Glutamatergic neuron (in vitro differentiated cells): ENCODE data around the gene KRT86. TPM values are rescaled to one million over a fixed set of nuclear protein-coding genes. Genes with fewer than 3 reads are reported as not detected.
"Not testable (repeated sequence)": the region's sequence is repeated elsewhere in the genome, so short reads cannot be mapped to it uniquely, and the experiment has no call there.

ENCODE experiments used
- DNase-seq: peaks from one replicate; pipeline ENCODE4 v3.0.0; 2022
- H3K27ac Mint-ChIP-seq: one replicate; pipeline ENCODE4 v1.8.0; 2020; ENCODE audit warnings: mild to moderate bottlenecking, mixed read lengths, inconsistent platforms; ENCODE audit not compliant: unreplicated experiment
- H3K27me3 Mint-ChIP-seq: one replicate; pipeline ENCODE4 v1.8.0; 2020; ENCODE audit warnings: mild to moderate bottlenecking, moderate library complexity, mixed read lengths, inconsistent platforms; ENCODE audit not compliant: unreplicated experiment
- H3K36me3 Mint-ChIP-seq: one replicate; pipeline ENCODE4 v1.8.0; 2020; ENCODE audit warnings: mild to moderate bottlenecking, mixed read lengths, inconsistent platforms; ENCODE audit not compliant: unreplicated experiment
- H3K4me1 Mint-ChIP-seq: one replicate; pipeline ENCODE4 v1.8.0; 2020; ENCODE audit warnings: mild to moderate bottlenecking, low read depth, mixed read lengths, inconsistent platforms; ENCODE audit not compliant: unreplicated experiment
- H3K4me3 Mint-ChIP-seq: one replicate; pipeline ENCODE4 v1.8.0; 2020; ENCODE audit warnings: mild to moderate bottlenecking, mixed read lengths, inconsistent platforms; ENCODE audit not compliant: unreplicated experiment
- H3K9me3 Mint-ChIP-seq: one replicate; pipeline ENCODE4 v1.8.0; 2020; ENCODE audit warnings: mild to moderate bottlenecking, moderate library complexity, mixed read lengths, inconsistent platforms; ENCODE audit not compliant: unreplicated experiment
- CTCF ChIP-seq: fragments of 200-600 bp; sonication (generic); IDR thresholded peaks from one replicate; pipeline ENCODE4 v1.5.0; 2021; ENCODE audit not compliant: partially characterized antibody, unreplicated experiment
- total RNA-seq: library from RNA; stranded (reverse); fragmentation: NEBNext Ultra II Directional; extraction: Animal tissue kit (Norgen Biotek cat#: 25700); gene quantifications from one replicate; pipeline ENCODE4 v1.2.1, GENCODE V29; 2021; ENCODE audit not compliant: unreplicated experiment

KRT86 gene
- total RNA-seq, 1 donor from 2014 or later = not detected

DNA sequence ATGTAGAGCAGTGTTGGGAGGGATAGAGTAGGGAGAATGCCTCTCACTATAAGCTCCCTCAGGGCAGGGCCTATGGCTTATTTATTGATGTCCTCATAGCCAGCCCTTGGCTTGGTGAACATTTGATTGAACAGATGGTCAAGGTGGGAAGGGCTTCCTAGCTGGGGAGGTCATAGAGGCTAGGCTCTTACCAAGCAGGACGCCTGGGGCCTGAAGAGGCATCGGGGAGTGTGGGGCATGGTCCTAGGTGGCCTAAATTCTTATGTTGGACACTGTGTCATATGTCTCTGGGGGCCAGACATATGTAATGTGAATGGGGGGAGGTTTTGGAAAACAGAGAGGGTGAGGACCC, 17.9 kb upstream of the KRT86 start:
- Mint-ChIP-seq H3K4me3 (no peak overlapping the region), H3K36me3 (no peaks in the 10 kb centered on the region), H3K9me3 (peaks cover 11% of the 10 kb centered on the region), H3K27ac (no peak overlapping the region), H3K4me1 (peaks cover 7% of the 10 kb centered on the region), H3K27me3 (peaks cover 9% of the 10 kb centered on the region)
- no peak for TF ChIP-seq CTCF
- DNase-seq = no peak

DNA sequence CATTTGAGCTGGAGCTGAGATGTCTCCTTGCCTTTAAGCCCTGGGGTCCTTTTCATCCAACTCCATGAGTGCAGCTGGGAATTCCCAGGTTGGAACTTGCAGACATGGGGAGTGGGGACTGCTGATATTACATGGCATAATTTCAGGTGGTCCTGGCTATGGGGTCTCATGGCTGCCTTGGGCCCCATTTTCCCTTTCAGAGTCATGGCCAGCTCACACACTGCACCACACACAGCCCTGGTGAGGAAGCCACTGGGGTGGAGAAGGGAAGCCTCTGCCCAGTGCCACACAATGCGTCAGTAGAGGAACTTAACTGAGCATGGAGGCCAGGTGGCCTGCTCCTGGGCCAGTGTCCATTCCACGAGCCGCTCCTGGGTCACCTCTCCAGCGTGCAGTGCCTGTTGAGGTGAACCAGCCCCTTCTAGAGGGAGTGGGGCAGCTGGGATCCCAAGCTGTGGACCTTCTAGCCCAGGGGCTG, 17.3 kb upstream of the KRT86 start:
- H3K27me3 Mint-ChIP-seq = peaks cover 7% of the 10 kb centered on the region
- H3K4me1 Mint-ChIP-seq = peaks cover 7% of the 10 kb centered on the region
- no peak overlapping the region for H3K27ac Mint-ChIP-seq

GRCh38 chr12:52257922-52258321, 16.5 kb upstream of the KRT86 start:
- H3K9me3 Mint-ChIP-seq = peaks cover 11% of the 10 kb centered on the region
- not testable (repeated sequence) for H3K27ac Mint-ChIP-seq, H3K4me3 Mint-ChIP-seq, H3K4me1 Mint-ChIP-seq, H3K27me3 Mint-ChIP-seq, H3K36me3 Mint-ChIP-seq, DNase-seq

More for the DNA sequence above, 17.3 kb upstream of the KRT86 start:
- no peak for DNase-seq
- no peak overlapping the region for H3K4me3 Mint-ChIP-seq
- peaks cover 11% of the 10 kb centered on the region for H3K9me3 Mint-ChIP-seq
- no peak for TF ChIP-seq CTCF
- H3K36me3 Mint-ChIP-seq = no peaks in the 10 kb centered on the region

DNA sequence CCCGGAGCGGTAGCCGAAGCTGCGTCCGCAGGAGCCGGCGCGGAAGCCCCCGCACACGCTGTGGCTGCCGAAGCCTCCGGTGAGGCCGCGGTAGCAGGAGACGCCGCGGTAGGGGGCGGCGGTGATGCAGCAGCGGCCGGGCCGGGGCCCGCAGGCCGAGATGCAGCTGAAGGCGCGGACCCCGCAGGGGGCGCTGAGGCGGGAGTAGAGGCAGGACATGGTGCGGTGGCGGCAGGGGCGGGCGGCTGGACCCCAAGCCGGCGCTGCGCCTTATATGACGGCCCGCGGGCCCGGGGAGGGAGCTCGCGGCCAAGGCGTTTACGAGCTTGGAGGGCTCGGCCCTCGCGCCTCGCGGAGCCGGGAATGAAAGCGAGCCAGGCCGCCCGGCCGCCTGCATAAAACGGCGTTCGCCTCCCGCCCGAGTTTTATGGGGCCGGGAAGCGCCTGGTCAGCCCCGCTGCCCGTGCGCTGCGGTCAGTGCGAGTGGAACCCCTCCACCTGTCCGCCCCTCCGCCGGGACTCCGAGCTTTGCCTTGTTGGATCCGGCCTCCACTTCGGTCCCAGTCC, 16.0 kb upstream of the KRT86 start:
- DNase-seq = peak; percentile 68
- H3K27me3 Mint-ChIP-seq = peaks cover 7% of the 10 kb centered on the region
- peaks cover 11% of the 10 kb centered on the region for H3K9me3 Mint-ChIP-seq
- H3K36me3 Mint-ChIP-seq = no peaks in the 10 kb centered on the region
- H3K4me3 Mint-ChIP-seq = no peak overlapping the region
- H3K4me1 Mint-ChIP-seq = peaks cover 7% of the 10 kb centered on the region
- no peak overlapping the region for H3K27ac Mint-ChIP-seq
- no peak for TF ChIP-seq CTCF

DNA sequence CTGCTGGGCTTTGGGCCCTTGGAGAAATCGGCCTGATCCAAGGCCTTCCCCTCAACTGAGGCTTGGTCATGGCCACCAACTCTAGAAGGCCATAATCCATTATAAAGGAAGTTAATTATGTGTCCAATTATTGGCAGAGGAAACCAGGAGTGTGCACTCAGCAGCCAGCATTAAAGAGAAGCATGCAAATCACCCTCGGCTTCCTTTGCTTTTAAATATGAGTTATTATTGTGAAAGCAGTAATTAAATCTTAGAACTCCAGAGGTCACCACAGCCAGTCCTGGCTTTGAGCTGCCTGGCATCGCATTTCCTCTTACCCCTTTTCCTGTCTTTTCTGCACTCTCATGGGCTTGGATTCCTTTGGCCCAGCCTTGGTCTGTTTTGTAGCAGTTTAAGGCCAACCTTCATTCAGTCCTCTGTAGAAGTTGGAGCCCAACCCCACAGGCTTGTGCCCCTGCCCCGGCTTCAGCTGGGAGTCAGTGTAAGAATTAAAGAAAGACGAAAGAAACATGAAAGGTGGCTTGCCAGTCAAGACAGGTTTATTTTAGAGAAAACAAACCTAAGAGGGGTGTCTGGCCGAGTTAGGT, 14.7 kb upstream of the KRT86 start:
- no peak for DNase-seq
- Mint-ChIP-seq H3K4me1 (peaks cover 7% of the 10 kb centered on the region), H3K36me3 (no peaks in the 10 kb centered on the region), H3K27me3 (peaks cover 7% of the 10 kb centered on the region), H3K4me3 (no peak overlapping the region), H3K27ac (no peak overlapping the region), H3K9me3 (peaks cover 13% of the 10 kb centered on the region)
- no peak for TF ChIP-seq CTCF
